Measurements from ENCODE around the gene EPHB3.

GRCh38 chr3:184585545-184585944 is 24.0 kb downstream of the EPHB3 start:
- TF ChIP-seq POLR2A (IDR thresholded peaks at IDR 0.05), result no peak
- no peak for TF ChIP-seq CTCF (IDR thresholded peaks at IDR 0.05)
